Activated T-helper 17 cell treated with anti-CD3 and anti-CD28 coated beads, Interleukin-2, amount 50 U/mL, for 72 hours (primary cell): ENCODE results near the gene WDFY3. TPM values are rescaled to one million over a fixed set of nuclear protein-coding genes. Genes with fewer than 3 reads are reported as not detected.
"Not testable (repeated sequence)": the region's sequence is repeated elsewhere in the genome, so short reads cannot be mapped to it uniquely, and the experiment has no call there.

Experiments used
- ATAC-seq: fragments of 150-1000 bp; cut with Tn5 transposase; replicated peaks from 2 replicates; pipeline ENCODE4 v1.10.0; 2021; ENCODE audit warnings: mild to moderate bottlenecking, moderate library complexity
- H3K27ac Mint-ChIP-seq: one replicate; pipeline ENCODE4 v1.8.0; 2022; ENCODE audit warnings: mixed read lengths
- H3K27me3 Mint-ChIP-seq: one replicate; pipeline ENCODE4 v1.8.0; 2022; ENCODE audit warnings: mixed read lengths
- H3K36me3 Mint-ChIP-seq: one replicate; pipeline ENCODE4 v1.8.0; 2022; ENCODE audit warnings: low read depth, mild to moderate bottlenecking, mixed read lengths
- H3K4me1 Mint-ChIP-seq: one replicate; pipeline ENCODE4 v1.8.0; 2022; ENCODE audit warnings: mixed read lengths
- H3K4me3 Mint-ChIP-seq: one replicate; pipeline ENCODE4 v1.8.0; 2022; ENCODE audit warnings: mild to moderate bottlenecking, mixed read lengths
- H3K9me3 Mint-ChIP-seq: one replicate; pipeline ENCODE4 v1.8.0; 2022; ENCODE audit warnings: mixed read lengths
- total RNA-seq, 2 donors: library from RNA; stranded (reverse); gene quantifications; one replicate each; pipeline ENCODE4 v1.2.3, GENCODE V29; 2022

The WDFY3 gene
- total RNA-seq, 2 donors from 2014 or later, result 2.1 to 2.3 TPM

DNA sequence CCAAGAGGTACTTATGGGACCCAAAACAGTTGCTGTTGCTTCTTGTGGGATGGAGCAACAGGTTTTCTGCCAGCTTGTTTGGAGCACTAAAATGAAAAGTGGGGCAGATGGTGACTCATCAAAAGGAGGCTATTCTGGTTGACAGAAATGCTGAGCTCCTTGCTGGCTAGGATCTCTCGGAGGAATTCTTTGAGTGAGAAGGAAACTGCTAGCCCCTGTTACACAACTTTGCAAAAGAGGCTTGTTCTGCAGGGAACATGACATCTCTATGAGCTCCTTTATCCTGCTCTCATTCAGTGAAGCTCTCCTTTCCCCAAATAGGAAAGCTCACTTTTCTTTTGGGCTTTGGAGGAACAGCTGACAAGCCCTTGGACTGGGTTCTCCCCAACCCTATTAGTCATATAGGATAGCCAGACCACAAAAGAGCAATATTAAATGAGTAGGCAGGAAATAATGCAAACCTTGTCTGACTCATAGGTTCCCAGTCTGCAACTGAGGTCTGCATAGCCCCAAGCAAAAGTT lies 275.3 kb downstream of the WDFY3 start:
- H3K9me3 Mint-ChIP-seq, result no peaks in the 10 kb centered on the region
- H3K36me3 Mint-ChIP-seq, result no peaks in the 10 kb centered on the region
- no peaks in the 10 kb centered on the region for H3K27me3 Mint-ChIP-seq
- peaks cover 6% of the 10 kb centered on the region for H3K4me1 Mint-ChIP-seq
- H3K27ac Mint-ChIP-seq, result no peak overlapping the region
- peak overlapping the region; percentile 18 for H3K4me3 Mint-ChIP-seq
- peak; percentile 89 for ATAC-seq

DNA sequence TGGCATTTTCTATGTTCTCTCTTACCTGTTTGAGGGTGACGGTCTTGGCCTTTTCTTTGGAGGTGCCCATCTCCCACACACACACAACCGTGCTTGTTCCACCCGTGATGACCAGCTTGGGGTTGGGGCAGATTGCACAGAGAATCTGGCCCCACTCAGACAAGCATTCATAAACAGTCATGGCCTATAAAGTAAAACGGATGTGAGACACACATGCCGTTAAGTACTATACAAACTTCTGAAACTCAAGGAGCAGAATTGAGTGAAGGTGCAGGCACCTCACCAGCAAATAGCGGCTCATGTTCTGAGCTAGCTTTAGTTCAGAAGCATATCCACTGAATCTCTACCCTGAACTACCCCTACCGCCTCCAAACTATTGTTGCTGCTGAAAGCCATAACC lies 276.0 kb downstream of the WDFY3 start:
- Mint-ChIP-seq H3K36me3 (no peaks in the 10 kb centered on the region), H3K27ac (no peak overlapping the region), H3K9me3 (no peaks in the 10 kb centered on the region), H3K4me1 (peaks cover 6% of the 10 kb centered on the region), H3K4me3 (peak overlapping the region; percentile 18), H3K27me3 (no peaks in the 10 kb centered on the region)
- ATAC-seq, result peak; percentile 30

DNA sequence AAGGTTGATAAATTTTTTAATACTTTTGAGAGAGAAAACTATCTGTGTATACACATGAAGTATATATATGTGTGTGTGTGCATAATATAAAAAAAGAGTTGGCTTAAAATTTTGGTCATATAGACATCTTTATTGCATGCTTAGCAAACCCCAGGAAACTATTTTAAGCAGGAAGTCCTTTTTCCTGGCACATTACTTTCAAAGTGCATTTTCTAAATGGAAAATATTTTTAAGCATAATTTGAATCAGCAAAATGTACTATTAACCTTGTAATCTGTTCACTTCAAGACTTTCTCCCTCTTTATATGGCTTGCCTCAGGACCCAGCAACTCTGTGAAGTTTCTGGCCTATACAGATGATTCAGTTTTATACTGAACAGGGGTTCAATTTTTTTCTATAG lies 277.3 kb downstream of the WDFY3 start:
- Mint-ChIP-seq H3K27me3 (no peaks in the 10 kb centered on the region), H3K4me1 (peaks cover 6% of the 10 kb centered on the region), H3K36me3 (no peaks in the 10 kb centered on the region), H3K9me3 (no peaks in the 10 kb centered on the region), H3K4me3 (no peak overlapping the region), H3K27ac (no peak overlapping the region)
- no peak for ATAC-seq

GRCh38 chr4:84688605-84689004 lies 277.9 kb downstream of the WDFY3 start:
- H3K4me3 Mint-ChIP-seq, result no peak overlapping the region
- no peaks in the 10 kb centered on the region for H3K9me3 Mint-ChIP-seq
- peaks cover 6% of the 10 kb centered on the region for H3K4me1 Mint-ChIP-seq
- H3K36me3 Mint-ChIP-seq, result no peaks in the 10 kb centered on the region
- no peak for ATAC-seq
- H3K27me3 Mint-ChIP-seq, result no peaks in the 10 kb centered on the region
- H3K27ac Mint-ChIP-seq, result no peak overlapping the region

DNA sequence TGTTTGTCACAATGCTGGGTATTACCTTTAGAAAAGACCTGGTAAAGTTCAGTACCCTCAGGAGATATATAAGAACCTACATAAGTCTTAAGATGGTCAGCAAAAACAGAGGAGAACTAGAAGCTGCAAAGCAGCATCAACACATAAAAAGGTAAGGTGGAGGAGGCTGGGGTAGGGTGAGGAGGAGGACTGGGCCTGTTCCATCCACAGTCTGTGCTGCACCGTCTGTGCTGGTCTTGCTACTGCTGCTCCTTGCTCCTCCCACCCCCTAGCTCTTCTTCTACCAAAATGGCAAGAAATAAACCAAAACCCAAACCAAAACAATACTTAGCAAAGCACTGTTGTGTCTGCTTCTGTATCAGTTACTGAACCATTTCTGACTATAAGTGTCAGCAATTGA lies 281.4 kb downstream of the WDFY3 start:
- Mint-ChIP-seq H3K36me3 (no peaks in the 10 kb centered on the region), H3K4me1 (no peaks in the 10 kb centered on the region), H3K4me3 (no peak overlapping the region), H3K27me3 (no peaks in the 10 kb centered on the region), H3K9me3 (no peaks in the 10 kb centered on the region), H3K27ac (no peak overlapping the region)
- ATAC-seq, result no peak

DNA sequence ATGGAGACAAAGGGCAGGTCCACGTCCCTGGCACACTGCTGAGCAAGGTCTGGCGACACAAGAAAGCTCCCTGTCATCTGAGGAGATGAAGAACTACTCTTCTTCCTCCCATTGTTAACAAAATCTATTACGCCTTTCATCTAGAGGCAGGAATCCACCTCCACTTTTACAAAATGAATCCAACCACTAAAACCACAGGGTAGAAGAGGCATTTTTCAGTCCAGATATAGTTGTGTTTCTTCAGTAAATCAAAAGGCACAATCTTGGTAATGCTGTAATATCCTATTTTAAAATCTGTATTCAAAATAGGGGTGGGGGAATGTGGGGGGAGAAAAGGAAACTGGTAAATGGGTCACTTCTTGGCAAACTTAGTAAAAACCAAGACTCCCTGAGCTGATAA lies 282.1 kb downstream of the WDFY3 start:
- Mint-ChIP-seq H3K36me3 (no peaks in the 10 kb centered on the region), H3K27ac (no peak overlapping the region), H3K4me1 (no peaks in the 10 kb centered on the region), H3K9me3 (no peaks in the 10 kb centered on the region), H3K27me3 (no peaks in the 10 kb centered on the region), H3K4me3 (no peak overlapping the region)
- ATAC-seq, result peak; percentile 28

GRCh38 chr4:84683064-84683850 lies 283.2 kb downstream of the WDFY3 start:
- no peak overlapping the region for H3K4me3 Mint-ChIP-seq
- no peak for ATAC-seq
- no peak overlapping the region for H3K27ac Mint-ChIP-seq
- no peaks in the 10 kb centered on the region for H3K27me3 Mint-ChIP-seq
- H3K4me1 Mint-ChIP-seq, result no peaks in the 10 kb centered on the region
- no peaks in the 10 kb centered on the region for H3K9me3 Mint-ChIP-seq
- no peaks in the 10 kb centered on the region for H3K36me3 Mint-ChIP-seq

GRCh38 chr4:84682661-84683060 lies 283.8 kb downstream of the WDFY3 start:
- H3K4me1 Mint-ChIP-seq, H3K27me3 Mint-ChIP-seq, H3K9me3 Mint-ChIP-seq, ATAC-seq, H3K4me3 Mint-ChIP-seq, H3K36me3 Mint-ChIP-seq, H3K27ac Mint-ChIP-seq: not testable (repeated sequence)

- Mint-ChIP-seq H3K4me3 (no peak overlapping the region), H3K9me3 (no peaks in the 10 kb centered on the region), H3K27ac (no peak overlapping the region), H3K4me1 (no peaks in the 10 kb centered on the region), H3K36me3 (no peaks in the 10 kb centered on the region), H3K27me3 (no peaks in the 10 kb centered on the region)
- ATAC-seq, result peak; percentile 21
These were observed 284.8 kb downstream of the WDFY3 start for GRCh38 chr4:84681486-84682274.

DNA sequence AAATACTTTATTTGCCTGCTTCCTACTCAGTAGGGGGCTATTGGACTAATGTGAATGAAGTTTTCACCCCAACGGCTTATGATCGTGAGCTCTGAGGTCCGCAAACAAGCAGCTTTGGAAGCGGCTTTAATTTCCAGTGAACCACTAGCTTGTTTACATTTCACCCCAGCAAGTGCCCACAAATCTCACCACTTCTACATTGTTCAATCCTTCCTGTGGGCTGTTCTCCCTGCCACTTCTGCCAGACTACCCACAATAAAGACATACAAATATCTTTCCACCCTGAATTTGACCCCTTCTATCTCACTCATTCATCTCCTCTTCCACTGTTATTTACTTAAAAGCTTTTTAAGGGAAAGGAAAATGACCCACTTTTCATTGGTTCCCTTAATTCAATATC lies 285.5 kb downstream of the WDFY3 start:
- Mint-ChIP-seq H3K27ac (no peak overlapping the region), H3K9me3 (no peaks in the 10 kb centered on the region), H3K27me3 (no peaks in the 10 kb centered on the region), H3K4me1 (no peaks in the 10 kb centered on the region), H3K4me3 (no peak overlapping the region), H3K36me3 (no peaks in the 10 kb centered on the region)
- no peak for ATAC-seq

DNA sequence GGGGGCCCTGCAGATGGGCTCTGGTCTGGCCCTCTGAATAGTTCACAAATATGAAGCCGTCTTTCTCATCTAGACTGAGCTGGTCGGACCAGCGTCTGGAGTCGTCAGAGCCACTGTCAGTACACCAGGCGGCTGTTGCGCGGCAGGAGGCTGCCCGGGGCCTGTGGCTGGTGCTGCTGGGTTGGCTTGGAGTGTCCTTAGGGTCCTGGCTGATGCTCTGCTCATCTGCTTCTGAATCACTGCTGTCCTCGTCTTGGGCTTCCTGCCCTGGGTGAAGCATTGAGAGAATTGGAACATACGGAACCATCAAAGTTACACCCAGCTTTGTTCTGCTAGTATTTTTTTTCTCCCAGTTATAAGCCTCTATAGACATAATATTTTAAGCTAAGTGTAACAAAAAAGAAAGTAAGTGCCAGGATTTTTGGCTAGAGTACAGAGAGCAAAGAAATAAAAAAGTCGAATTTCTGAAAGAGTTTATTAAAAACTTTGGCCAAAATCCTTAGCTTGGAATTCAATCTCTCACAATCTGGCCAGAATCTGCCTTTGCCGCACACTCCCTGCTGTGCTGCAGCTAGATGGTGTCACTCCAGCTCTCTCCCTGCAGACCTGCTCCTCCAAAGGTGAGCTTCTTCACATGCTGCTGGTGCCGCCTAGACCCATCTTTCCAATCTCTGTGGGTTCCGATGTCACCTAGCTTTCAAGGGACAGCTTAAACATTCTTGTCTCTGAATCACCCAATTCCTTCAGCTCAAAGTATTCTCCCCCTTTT lies 287.3 kb downstream of the WDFY3 start:
- no peak for ATAC-seq
- no peaks in the 10 kb centered on the region for H3K27me3 Mint-ChIP-seq
- H3K27ac Mint-ChIP-seq, result no peak overlapping the region
- no peaks in the 10 kb centered on the region for H3K9me3 Mint-ChIP-seq
- H3K36me3 Mint-ChIP-seq, result no peaks in the 10 kb centered on the region
- H3K4me3 Mint-ChIP-seq, result no peak overlapping the region
- no peaks in the 10 kb centered on the region for H3K4me1 Mint-ChIP-seq

GRCh38 chr4:84677995-84678394 lies 288.5 kb downstream of the WDFY3 start:
- Mint-ChIP-seq H3K4me3 (no peak overlapping the region), H3K9me3 (no peaks in the 10 kb centered on the region), H3K36me3 (no peaks in the 10 kb centered on the region), H3K27ac (no peak overlapping the region), H3K4me1 (no peaks in the 10 kb centered on the region), H3K27me3 (no peaks in the 10 kb centered on the region)
- no peak for ATAC-seq

DNA sequence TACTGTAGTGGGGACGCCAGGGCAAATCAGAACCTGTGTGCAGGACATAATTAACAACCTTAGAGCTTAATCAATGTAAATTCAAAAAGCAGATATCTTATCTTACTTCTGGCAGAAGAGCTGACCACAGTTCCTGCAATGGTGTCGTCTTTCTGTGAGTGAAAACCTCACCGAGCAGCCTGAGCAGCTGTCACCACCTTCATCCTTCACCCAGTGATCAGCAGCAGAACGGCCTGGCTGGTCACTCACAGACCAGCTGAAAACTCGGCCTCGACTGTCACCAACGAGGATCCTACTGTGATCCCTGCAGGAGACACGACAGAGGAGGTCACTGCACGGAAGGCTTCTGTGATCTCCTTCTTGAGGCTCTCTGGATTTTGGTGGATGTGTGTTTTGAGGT lies 289.4 kb downstream of the WDFY3 start:
- Mint-ChIP-seq H3K27ac (no peak overlapping the region), H3K36me3 (no peaks in the 10 kb centered on the region), H3K9me3 (no peaks in the 10 kb centered on the region), H3K4me1 (no peaks in the 10 kb centered on the region), H3K27me3 (no peaks in the 10 kb centered on the region), H3K4me3 (no peak overlapping the region)
- no peak for ATAC-seq

- Mint-ChIP-seq H3K27me3 (no peaks in the 10 kb centered on the region), H3K4me3 (no peak overlapping the region), H3K9me3 (no peaks in the 10 kb centered on the region), H3K36me3 (no peaks in the 10 kb centered on the region), H3K27ac (no peak overlapping the region), H3K4me1 (no peaks in the 10 kb centered on the region)
- no peak for ATAC-seq
These were observed 292.8 kb downstream of the WDFY3 start for GRCh38 chr4:84673475-84674240.
